ENCODE results near the gene IL1RL2.

IL1RL2 gene

GRCh38 chr2:102145934-102146333 lies 40.9 kb upstream of the IL1RL2 start:
- TF ChIP-seq ZNF8 (CRISPR knock-in tag; IDR thresholded peaks at IDR 0.05) (no peak), ZNF70 (CRISPR knock-in tag; IDR thresholded peaks at IDR 0.05) (no peak), PPARA (CRISPR knock-in tag; IDR thresholded peaks at IDR 0.05; ENCODE audit: borderline replicate concordance) (no peak), GLIS3 (CRISPR knock-in tag; IDR thresholded peaks at IDR 0.05) (no peak), OSR1 (CRISPR knock-in tag; IDR thresholded peaks at IDR 0.05) (no peak), CSDC2 (CRISPR knock-in tag; IDR thresholded peaks at IDR 0.05) (no peak), TSHZ2 (CRISPR knock-in tag; IDR thresholded peaks at IDR 0.05) (no peak), TCF4 (CRISPR knock-in tag; IDR thresholded peaks at IDR 0.05; ENCODE audit: borderline replicate concordance) (no peak), RARB (CRISPR knock-in tag; IDR thresholded peaks at IDR 0.05) (no peak), BACH2 (CRISPR knock-in tag; IDR thresholded peaks at IDR 0.05; ENCODE audit: borderline replicate concordance) (no peak)
- TF ChIP-seq, protein P1, sequence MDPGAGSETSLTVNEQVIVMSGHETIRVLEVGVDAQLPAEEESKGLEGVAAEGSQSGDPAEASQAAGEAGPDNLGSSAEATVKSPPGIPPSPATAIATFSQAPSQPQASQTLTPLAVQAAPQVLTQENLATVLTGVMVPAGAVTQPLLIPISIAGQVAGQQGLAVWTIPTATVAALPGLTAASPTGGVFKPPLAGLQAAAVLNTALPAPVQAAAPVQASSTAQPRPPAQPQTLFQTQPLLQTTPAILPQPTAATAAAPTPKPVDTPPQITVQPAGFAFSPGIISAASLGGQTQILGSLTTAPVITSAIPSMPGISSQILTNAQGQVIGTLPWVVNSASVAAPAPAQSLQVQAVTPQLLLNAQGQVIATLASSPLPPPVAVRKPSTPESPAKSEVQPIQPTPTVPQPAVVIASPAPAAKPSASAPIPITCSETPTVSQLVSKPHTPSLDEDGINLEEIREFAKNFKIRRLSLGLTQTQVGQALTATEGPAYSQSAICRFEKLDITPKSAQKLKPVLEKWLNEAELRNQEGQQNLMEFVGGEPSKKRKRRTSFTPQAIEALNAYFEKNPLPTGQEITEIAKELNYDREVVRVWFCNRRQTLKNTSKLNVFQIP (CRISPR knock-in tag; IDR thresholded peaks at IDR 0.05; ENCODE audit: borderline replicate concordance, low read depth), result no peak
- TF ChIP-seq, protein P2, sequence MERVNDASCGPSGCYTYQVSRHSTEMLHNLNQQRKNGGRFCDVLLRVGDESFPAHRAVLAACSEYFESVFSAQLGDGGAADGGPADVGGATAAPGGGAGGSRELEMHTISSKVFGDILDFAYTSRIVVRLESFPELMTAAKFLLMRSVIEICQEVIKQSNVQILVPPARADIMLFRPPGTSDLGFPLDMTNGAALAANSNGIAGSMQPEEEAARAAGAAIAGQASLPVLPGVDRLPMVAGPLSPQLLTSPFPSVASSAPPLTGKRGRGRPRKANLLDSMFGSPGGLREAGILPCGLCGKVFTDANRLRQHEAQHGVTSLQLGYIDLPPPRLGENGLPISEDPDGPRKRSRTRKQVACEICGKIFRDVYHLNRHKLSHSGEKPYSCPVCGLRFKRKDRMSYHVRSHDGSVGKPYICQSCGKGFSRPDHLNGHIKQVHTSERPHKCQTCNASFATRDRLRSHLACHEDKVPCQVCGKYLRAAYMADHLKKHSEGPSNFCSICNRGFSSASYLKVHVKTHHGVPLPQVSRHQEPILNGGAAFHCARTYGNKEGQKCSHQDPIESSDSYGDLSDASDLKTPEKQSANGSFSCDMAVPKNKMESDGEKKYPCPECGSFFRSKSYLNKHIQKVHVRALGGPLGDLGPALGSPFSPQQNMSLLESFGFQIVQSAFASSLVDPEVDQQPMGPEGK (CRISPR knock-in tag; IDR thresholded peaks at IDR 0.05; ENCODE audit: borderline replicate concordance), result no peak

GRCh38 chr2:102147935-102148334 lies 38.9 kb upstream of the IL1RL2 start:
- TF ChIP-seq BACH2 (CRISPR knock-in tag; IDR thresholded peaks at IDR 0.05; ENCODE audit: borderline replicate concordance) (no peak), OSR1 (CRISPR knock-in tag; IDR thresholded peaks at IDR 0.05) (no peak), ISL1 (CRISPR knock-in tag; IDR thresholded peaks at IDR 0.05) (no peak), TCF4 (CRISPR knock-in tag; IDR thresholded peaks at IDR 0.05; ENCODE audit: borderline replicate concordance) (no peak), TSHZ2 (CRISPR knock-in tag; IDR thresholded peaks at IDR 0.05) (no peak), ZNF565 (CRISPR knock-in tag; conservative IDR thresholded peaks at IDR 0.05; ENCODE audit: low read depth) (no peak), GLIS3 (CRISPR knock-in tag; IDR thresholded peaks at IDR 0.05) (no peak), ZC3H10 (CRISPR knock-in tag; IDR thresholded peaks at IDR 0.05) (no peak), RARB (CRISPR knock-in tag; IDR thresholded peaks at IDR 0.05) (no peak), ZNF8 (CRISPR knock-in tag; IDR thresholded peaks at IDR 0.05) (no peak), PPARA (CRISPR knock-in tag; IDR thresholded peaks at IDR 0.05; ENCODE audit: borderline replicate concordance) (no peak), ZFP3 (CRISPR knock-in tag; IDR thresholded peaks at IDR 0.05) (no peak), TOX (CRISPR knock-in tag; IDR thresholded peaks at IDR 0.05; ENCODE audit: borderline replicate concordance) (no peak), ZFP30 (CRISPR knock-in tag; IDR thresholded peaks at IDR 0.05) (no peak), CREB5 (CRISPR knock-in tag; IDR thresholded peaks at IDR 0.05; ENCODE audit: low read depth) (no peak)
- TF ChIP-seq, protein P1 (CRISPR knock-in tag; IDR thresholded peaks at IDR 0.05; ENCODE audit: borderline replicate concordance, low read depth), result no peak
- TF ChIP-seq, protein P2 (CRISPR knock-in tag; IDR thresholded peaks at IDR 0.05; ENCODE audit: borderline replicate concordance), result no peak
- TF ChIP-seq, protein P3, sequence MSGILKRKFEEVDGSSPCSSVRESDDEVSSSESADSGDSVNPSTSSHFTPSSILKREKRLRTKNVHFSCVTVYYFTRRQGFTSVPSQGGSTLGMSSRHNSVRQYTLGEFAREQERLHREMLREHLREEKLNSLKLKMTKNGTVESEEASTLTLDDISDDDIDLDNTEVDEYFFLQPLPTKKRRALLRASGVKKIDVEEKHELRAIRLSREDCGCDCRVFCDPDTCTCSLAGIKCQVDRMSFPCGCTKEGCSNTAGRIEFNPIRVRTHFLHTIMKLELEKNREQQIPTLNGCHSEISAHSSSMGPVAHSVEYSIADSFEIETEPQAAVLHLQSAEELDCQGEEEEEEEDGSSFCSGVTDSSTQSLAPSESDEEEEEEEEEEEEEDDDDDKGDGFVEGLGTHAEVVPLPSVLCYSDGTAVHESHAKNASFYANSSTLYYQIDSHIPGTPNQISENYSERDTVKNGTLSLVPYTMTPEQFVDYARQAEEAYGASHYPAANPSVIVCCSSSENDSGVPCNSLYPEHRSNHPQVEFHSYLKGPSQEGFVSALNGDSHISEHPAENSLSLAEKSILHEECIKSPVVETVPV (CRISPR knock-in tag; IDR thresholded peaks at IDR 0.05), result no peak
- no peak for ATAC-seq

More at GRCh38 chr2:102145934-102146333, 40.9 kb upstream of the IL1RL2 start:
- no peak for ATAC-seq

All from SK-N-SH treated with all-trans-retinoic acid at 6 μM for 48 hours (cell line).